Tibial artery (tissue), 4 donors: ENCODE measurements around the gene SLC12A3.
"Not testable (repeated sequence)": the region's sequence is repeated elsewhere in the genome, so short reads cannot be mapped to it uniquely, and the experiment has no call there.

Experiments used
- DNase-seq, 2 donors: peaks; one replicate each; pipeline ENCODE4 v3.0.0-alpha.2; 2019
- H3K27ac ChIP-seq, 2 donors: fragments of 200-600 bp; sonication (generic) in 1 of 2; 1 replicate in 1 of 2; 2 replicates in 1 of 2; pipeline ENCODE4 v1.5.1; 2018 to 2019; ENCODE audit warnings: mild to moderate bottlenecking in 1 of 2
- H3K27me3 ChIP-seq, 2 donors: fragments of 200-600 bp; sonication (generic) in 1 of 2; one replicate each; pipeline versions ENCODE4 v1.5.1 to v1.6.0; 2016 to 2019
- H3K36me3 ChIP-seq, 3 donors: fragments of 200-600 bp; sonication (generic) in 2 of 3; one replicate each; pipeline ENCODE4 v1.5.1; 2016 to 2019; ENCODE audit warnings: mild to moderate bottlenecking in 2 of 3
- H3K4me1 ChIP-seq, 4 donors: fragments of 200-600 bp; sonication (generic) in 2 of 4; 1 replicate in 3 of 4; 2 replicates in 1 of 4; pipeline ENCODE4 v1.5.1; 2016 to 2019
- H3K4me3 ChIP-seq, 2 donors: fragments of 200-600 bp; sonication (generic) in 1 of 2; 1 replicate in 1 of 2; 2 replicates in 1 of 2; pipeline ENCODE4 v1.5.1; 2018 to 2019; ENCODE audit warnings: mild to moderate bottlenecking in 2 of 2
- H3K9me3 ChIP-seq, 3 donors: fragments of 200-600 bp; sonication (generic) in 1 of 3; one replicate each; pipeline ENCODE4 v1.5.1; 2016 to 2019
- CTCF ChIP-seq, 2 experiments: fragments of 200-600 bp in 1 of 2; fragments of 450-650 bp in 1 of 2; IDR thresholded peaks; one replicate each; pipeline ENCODE4 v1.5.1; 2017 to 2019; ENCODE audit warnings: antibody characterized with exemption in 2 of 2, mild to moderate bottlenecking in 1 of 2, moderate library complexity in 1 of 2
- intact Hi-C: fragments of 100-400 bp; cut with DNase I; formaldehyde crosslinking; loops from one replicate; pipeline ENCODE4 v1.15.0; 2023; ENCODE audit warnings: low total_unique reads

SLC12A3 gene

DNA sequence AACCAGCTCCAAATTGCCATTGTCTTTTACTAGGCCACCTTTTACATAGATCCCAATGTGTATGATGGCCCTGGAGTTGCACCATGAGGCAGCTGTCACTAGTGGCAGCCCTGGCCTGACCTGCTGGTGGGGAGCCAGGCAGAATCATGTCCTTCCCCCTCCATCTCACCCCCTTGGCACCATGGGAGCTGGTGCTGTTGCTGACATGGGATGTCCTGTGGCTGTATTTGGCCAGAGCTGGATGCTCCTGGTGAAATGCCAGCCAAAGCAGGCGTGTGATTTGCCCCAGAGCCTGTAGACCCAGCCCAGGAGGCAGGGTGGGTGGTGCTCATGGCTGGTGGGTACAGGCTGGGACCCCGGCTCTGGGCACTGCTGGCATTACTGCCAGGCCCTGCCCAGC, 18.6 kb downstream of the SLC12A3 start:
- Histone ChIP-seq H3K27ac (no peak overlapping the region), H3K4me1 (no peaks in the 10 kb centered on the region), H3K27me3 (no peaks in the 10 kb centered on the region), H3K9me3 (no peaks in the 10 kb centered on the region), H3K4me3 (no peak overlapping the region), H3K36me3 (no peaks in the 10 kb centered on the region)
- intact Hi-C loops = no loop called here
- DNase-seq = no peak
- TF ChIP-seq CTCF (IDR thresholded peaks at IDR 0.05) = no peak

GRCh38 chr16:56884026-56884582, 19.1 kb downstream of the SLC12A3 start:
- intact Hi-C loops = no loop called here
- no peaks in the 10 kb centered on the region for H3K27me3 ChIP-seq

DNA sequence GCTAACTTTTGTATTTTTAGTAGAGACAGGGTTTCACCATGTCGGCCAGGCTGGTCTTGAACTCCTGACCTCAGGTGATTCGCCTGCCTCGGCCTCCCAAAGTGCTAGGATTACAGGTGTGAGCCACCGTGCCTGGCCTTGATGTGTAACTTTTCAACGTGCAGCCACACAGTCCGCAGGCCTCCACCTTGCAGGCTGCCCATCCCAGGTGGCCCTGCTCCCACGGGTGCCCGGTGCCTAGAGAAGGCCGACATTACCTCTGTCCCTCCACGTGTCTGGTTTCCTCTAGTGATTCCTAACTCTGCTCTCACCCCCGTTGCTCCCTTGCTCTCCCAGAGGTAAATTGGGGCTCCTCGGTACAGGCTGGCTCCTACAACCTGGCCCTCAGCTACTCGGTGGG, 19.9 kb downstream of the SLC12A3 start:
- intact Hi-C loops, H3K27ac ChIP-seq, H3K4me1 ChIP-seq, H3K27me3 ChIP-seq, H3K36me3 ChIP-seq, H3K4me3 ChIP-seq, DNase-seq, H3K9me3 ChIP-seq: not testable (repeated sequence)

More at GRCh38 chr16:56884026-56884582, 19.1 kb downstream of the SLC12A3 start:
- TF ChIP-seq CTCF (IDR thresholded peaks at IDR 0.05) = no peak
- DNase-seq = no peak
- H3K36me3 ChIP-seq = no peaks in the 10 kb centered on the region
- H3K27ac ChIP-seq = no peak overlapping the region
- no peaks in the 10 kb centered on the region for H3K4me1 ChIP-seq
- no peaks in the 10 kb centered on the region for H3K9me3 ChIP-seq
- no peak overlapping the region for H3K4me3 ChIP-seq

DNA sequence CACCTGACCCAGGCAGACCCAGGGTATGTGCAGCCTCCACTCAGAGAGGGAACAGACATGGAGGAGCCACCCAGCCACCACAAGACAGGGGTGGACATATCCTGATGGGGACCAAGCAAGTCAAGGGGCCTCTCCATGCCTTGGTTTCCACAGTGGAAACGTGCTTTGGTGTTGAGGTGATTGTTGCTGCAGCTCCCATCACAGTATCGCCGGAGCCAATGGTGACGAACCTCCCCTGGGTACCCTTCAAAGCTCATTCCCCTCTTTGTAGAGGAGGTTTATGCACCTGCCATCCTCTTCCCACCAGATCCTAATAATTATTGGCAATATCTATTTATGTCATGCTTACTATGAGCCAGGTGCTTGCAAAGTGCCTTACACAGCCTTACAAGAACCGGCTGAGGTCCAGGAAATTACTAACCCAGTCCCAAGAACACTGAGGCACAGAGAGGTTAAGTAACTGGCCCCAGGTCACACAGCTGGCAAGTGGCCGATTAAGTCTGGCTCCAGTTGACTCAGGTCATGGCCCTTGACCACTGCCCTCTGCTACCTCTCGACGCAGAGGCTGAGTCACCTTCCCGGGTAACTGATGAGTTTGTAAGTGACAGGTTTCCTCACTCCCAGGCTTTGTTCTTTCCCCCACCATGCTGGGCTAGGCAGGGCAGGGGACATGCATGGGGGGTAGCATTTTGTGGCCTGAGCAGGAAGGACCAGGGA, 20.6 kb downstream of the SLC12A3 start:
- Histone ChIP-seq H3K4me1 (no peaks in the 10 kb centered on the region), H3K9me3 (no peaks in the 10 kb centered on the region), H3K4me3 (no peak overlapping the region), H3K27ac (no peak overlapping the region), H3K27me3 (no peaks in the 10 kb centered on the region), H3K36me3 (no peaks in the 10 kb centered on the region)
- intact Hi-C loops = no loop called here
- no peak for DNase-seq
- TF ChIP-seq CTCF (IDR thresholded peaks at IDR 0.05) = no peak

- Histone ChIP-seq H3K4me1 (no peaks in the 10 kb centered on the region), H3K27me3 (no peaks in the 10 kb centered on the region), H3K27ac (no peak overlapping the region), H3K9me3 (no peaks in the 10 kb centered on the region), H3K36me3 (no peaks in the 10 kb centered on the region), H3K4me3 (no peak overlapping the region)
- DNase-seq = no peak
- TF ChIP-seq CTCF (IDR thresholded peaks at IDR 0.05) = no peak
- intact Hi-C loops = no loop called here
Observed at GRCh38 chr16:56886296-56886695, 21.3 kb downstream of the SLC12A3 start.

DNA sequence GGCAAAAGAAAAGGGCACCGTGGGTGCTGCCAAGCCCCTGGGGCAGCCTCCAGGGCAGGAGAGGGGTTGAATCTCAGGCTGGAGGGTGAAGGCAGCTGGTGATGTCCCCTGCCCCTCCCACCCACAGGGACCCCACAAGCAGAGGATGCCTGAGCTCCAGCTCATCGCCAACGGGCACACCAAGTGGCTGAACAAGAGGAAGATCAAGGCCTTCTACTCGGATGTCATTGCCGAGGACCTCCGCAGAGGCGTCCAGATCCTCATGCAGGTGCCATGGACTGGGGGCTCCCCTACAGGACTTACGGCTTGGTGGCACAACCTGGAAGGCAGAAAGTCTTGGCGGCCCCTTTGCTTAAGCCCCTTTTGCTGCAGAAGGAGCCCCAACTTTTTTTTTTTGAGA, 21.8 kb downstream of the SLC12A3 start:
- Histone ChIP-seq H3K36me3 (no peaks in the 10 kb centered on the region), H3K27ac (no peak overlapping the region), H3K4me3 (no peak overlapping the region), H3K27me3 (no peaks in the 10 kb centered on the region), H3K9me3 (no peaks in the 10 kb centered on the region), H3K4me1 (no peaks in the 10 kb centered on the region)
- TF ChIP-seq CTCF (IDR thresholded peaks at IDR 0.05) = no peak
- intact Hi-C loops = no loop called here
- no peak for DNase-seq
